Cerebellar nuclear complex (tissue), 1 donor: ENCODE data around the gene ANKRD7.

Source experiments
- DNase-seq, 2 experiments: peaks; one replicate each; lab custom pipeline; 2025; lab: John Stamatoyannopoulos, UW

ANKRD7 gene, protein sequence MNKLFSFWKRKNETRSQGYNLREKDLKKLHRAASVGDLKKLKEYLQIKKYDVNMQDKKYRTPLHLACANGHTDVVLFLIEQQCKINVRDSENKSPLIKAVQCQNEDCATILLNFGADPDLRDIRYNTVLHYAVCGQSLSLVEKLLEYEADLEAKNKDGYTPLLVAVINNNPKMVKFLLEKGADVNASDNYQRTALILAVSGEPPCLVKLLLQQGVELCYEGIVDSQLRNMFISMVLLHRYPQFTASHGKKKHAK

GRCh38 chr7:118224521-118224920 is at the start of gene ANKRD7:
ANKRD7 (plus strand) TSS chr7:118224704; CDS start chr7:118224831, 127 bp downstream.
- no peak for DNase-seq

- DNase-seq = no peak
Observed at GRCh38 chr7:118175740-118176139, 48.8 kb upstream of the ANKRD7 start.

DNA sequence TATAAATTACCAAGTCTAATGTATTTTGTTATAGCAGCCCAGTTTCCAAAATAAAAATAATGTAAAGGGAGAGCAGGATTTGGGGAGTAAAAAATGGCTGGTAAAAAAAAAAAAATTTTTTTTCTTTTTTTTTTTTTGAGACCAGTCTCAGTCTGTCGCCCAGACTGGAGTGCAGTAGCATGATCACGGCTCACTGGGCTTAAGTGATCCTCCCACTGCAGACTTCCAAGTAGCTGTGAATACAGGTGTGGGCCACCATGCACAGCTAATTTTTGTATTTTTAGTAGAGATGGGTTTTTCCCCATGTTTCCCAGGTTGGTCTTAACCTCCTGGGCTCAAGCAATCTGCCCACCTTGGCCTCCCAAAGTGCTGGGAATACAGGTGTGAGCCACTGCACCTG is 45.3 kb upstream of the ANKRD7 start:
- no peak for DNase-seq

GRCh38 chr7:118182593-118183427 is 41.7 kb upstream of the ANKRD7 start:
- no peak for DNase-seq

GRCh38 chr7:118183428-118183785 is 41.1 kb upstream of the ANKRD7 start:
- no peak for DNase-seq

DNA sequence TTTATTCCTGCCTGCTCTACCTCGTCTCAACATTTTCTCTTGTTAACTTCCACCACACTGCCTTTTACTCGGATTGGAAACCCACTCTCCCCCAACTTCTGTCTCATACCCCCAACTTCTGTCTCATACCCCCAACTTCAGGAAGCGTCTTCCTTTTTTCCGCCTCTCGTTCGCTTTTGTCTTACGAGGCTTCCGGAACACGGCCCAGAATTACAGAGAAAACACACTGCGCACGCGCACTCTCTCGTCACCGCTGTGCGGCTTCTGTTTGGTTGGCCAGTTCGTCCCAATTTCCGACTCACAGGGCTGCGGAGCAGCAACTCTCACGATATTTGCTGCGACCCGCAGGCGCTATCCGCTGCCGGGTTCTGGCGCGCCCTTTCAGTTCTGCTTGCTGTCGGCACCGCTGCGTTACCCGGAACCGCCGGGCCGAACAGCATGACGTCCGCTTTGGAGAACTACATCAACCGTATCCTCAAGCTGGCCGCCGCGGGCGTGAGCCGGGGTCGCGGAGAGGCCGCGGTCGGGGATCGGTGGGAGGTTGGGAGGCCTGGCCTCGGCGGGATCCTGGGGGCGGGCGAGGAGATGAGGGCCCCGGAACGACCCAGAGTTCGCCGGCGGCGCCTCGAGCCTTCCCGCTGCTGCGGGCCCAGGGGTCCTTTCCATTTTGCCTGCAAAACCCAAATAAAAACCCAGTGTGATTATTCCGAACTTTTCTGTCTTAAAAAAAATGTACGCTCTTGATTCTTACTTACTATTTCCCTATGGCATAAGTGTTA is 40.5 kb upstream of the ANKRD7 start, which contains the start of gene LSM8:
TSS of gene LSM8 (plus strand) at position 379 of the 779 bp plus-strand sequence. CDS start at position 439, 60 bp downstream.
- peak; percentile 29 to 79 for DNase-seq

- no peak for DNase-seq
Observed at GRCh38 chr7:118184565-118184940, 40.0 kb upstream of the ANKRD7 start.

- no peak for DNase-seq
Observed at GRCh38 chr7:118185163-118185860, 39.2 kb upstream of the ANKRD7 start.

GRCh38 chr7:118186501-118186900 is 38.0 kb upstream of the ANKRD7 start:
- no peak for DNase-seq

DNA sequence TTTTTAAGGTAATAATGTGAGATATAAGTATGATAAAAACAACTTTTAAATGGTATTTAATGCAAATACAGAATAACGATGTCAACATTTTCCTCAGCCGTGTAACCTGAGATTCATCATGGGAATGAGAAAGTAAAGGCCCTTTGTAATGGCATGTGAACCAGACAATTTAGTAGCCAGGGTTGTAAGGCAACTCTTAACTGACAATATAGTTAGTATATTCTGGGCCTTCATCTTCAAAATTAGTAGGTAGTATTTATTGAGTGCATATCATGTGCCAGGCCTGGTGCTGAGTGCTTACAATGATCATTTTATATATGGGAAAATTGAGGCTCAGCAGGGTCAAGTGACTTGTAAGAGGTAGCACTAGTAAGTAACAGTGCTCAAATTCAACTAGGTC is 29.9 kb upstream of the ANKRD7 start:
- no peak for DNase-seq

DNA sequence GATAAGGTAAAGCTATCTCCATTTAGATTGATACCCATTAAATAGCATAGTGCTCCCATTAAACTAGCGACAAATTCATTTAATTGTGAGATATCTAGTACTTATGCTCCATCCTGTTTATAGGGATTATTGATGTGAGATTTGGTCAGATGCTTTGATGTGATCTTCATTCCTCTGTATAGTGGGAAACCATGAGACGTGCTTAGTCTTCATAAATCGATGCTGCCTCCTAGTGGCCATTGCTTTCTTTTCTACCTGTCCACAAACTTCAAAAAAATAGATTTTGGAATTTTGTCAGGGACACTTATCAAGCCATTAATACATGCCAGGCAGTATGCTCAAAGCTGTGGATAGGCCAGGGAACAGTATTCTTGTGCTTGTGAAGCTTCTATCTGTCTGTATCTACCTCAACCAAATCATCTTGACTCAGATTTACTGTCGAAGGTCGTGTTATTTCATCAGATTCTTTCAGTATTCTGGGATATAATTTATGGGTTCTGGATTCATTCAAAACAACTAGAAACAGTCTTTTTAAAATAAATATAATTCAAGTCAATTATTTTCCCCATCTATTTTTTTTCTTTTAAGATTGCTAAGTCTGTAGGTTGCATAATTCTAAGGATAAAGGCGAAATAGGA is 28.5 kb upstream of the ANKRD7 start:
- DNase-seq = no peak

DNA sequence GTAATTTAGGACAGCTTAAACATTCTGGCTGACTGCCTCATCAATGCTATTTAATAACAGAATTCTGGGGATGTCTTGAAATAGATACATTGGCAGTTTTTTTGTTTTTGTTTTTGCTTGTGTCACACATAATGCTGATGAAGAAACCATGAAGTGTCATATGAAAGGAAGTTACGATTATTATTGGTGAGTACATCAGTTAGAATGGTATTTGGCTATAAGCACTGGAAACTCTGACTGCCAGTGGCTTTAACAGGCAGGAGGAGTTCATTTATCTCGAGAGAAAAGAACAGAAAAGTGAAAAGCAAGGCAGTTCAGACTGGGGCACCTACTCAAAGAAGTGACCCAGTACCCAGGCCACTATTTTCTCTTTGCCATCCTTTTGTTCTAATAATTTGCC is 22.4 kb upstream of the ANKRD7 start:
- no peak for DNase-seq

DNA sequence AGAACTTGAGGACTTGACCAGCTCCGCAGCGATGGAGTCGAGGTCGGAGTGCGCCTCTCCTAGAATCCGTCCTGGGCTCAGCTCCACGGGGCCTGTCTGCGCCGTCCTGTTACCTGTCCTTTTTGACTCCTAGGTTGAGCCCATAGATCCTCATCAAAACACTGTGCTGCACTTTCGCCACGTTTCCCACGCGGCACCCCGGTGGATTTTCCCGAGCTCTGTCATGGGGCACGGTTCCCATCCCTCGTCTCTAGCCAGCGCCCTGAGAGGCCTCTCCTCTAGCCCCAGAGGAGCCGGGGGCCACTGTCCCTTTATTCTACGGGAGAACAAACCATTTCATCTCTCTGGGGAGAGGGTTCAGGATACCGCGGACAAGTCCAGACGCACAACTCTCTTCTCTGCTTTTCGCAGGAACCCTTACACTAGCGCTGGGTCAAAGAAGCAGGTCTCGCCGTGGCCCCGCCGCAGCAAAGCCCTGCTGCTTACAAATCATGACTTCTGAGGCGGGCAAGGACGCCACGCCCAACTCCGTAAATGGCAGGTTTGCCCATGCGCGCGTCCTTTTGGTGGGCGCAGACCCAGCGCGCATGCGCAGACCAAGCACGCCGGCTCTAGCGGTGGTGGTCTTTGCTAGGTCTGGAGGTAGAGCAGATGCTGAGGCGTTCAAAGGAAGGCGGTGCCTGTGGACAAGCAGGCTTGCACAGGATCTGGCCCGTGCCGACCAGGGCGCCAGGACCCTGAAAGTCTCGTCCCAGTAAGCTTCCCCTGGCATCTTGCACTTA is 10.3 kb upstream of the ANKRD7 start:
- peak in 1 of 2 experiments; percentile 29 for DNase-seq

DNA sequence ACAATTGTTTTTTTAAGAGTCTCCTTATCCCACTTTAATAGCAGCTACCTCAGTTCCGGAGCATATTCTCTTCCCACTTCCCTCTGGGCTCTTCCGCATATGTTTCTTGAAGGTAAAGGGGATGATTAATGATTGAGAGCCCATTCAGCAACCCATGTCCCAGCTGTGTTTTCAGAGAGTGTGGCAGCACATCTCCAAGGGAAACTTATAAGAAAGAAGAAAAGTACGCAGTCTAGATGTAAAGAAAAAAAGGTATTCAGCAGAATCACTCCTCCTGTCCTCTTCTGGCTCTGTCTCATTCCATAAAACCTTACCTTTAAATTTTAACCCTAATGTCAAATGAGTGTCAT is 9.7 kb upstream of the ANKRD7 start:
- no peak for DNase-seq

DNA sequence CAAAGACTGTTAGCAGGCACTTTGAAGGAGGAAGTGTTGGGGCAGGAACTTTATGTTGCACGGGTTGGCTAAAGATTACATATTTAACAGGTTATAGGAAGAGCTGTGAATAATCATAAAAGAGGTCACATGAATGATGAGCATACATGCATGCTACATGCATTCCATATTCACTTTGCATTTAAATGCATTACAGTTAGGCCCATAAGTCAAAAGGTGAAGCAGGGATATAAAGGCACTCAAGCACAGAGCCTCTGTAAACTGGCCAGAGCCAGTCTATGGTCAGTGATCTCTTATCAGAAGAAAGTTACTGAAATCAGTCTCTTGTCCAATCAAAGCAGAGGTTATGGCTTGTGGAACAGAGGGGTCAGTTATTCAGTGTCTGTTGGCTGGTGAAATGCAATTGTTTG is 7.3 kb upstream of the ANKRD7 start:
- DNase-seq = no peak

- no peak for DNase-seq
Observed at GRCh38 chr7:118218413-118219156, 5.9 kb upstream of the ANKRD7 start.

DNA sequence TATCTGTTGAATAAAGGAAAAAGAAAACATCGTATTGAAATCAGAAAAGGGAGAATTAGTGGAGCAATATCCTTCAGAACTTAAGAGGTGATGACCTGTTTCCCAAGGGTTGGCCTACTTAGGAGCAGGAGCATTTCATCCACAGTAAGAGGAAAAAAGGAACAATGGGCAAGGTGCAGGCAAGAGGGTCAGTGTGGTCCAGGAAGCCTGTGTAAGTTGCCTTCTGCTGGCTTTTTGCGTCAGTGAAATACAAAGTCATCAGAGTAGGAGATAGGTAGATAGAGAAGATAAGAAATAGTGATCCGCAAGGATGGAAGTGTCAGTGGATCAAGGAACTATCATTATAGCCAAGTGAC is 5.4 kb upstream of the ANKRD7 start:
- DNase-seq = no peak

DNA sequence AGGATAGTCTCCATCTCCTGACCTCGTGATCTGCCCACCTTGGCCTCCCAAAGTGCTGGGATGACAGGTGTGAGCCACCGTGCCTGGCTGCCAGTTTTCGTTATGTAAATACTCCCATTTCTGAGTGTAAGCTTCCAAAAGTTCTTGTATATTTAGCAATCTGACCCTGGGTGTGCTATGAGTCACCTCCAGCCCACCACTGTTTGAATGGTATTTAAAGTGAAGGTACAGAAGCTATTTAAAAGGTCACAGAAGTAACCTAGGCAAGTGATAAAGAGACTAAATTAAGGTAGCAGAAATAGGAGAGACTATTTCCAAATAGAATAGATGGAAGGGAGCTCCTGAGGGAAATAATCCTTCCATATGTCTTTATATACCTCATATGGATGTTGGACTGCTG is 3.9 kb upstream of the ANKRD7 start:
- no peak for DNase-seq

DNA sequence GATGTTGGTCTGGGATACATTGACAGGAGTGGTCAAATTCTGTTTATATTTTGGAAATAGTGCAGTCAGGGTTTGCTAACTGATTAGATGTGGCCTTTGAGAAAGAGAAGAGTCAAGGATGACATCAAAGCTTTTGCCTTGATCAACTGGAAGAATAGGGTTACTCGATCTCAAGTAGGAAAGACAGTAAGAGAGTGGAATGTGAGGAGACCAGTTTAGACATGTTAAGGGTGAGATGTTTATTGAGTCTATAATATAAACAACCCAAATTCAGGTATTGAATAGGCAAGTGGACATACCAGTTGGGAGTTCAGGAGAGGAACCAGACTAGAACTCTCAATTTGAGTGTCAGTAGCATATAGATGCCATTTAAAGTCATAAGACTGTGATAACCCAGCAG is 1.9 kb upstream of the ANKRD7 start:
- no peak for DNase-seq

- DNase-seq = no peak
Observed at GRCh38 chr7:118232837-118233236, 8.3 kb downstream of the ANKRD7 start.
